ENCODE results near the gene HIRA.

HIRA gene

GRCh38 chr22:19349778-19350475 is 81.6 kb downstream of the HIRA start:
- Histone ChIP-seq H3K9me2 (replicated peaks; ENCODE audit: insufficient read depth, low read length) (no peaks in the 10 kb centered on the region), H3K36me3 (ENCODE audit: low read length) (no peaks in the 10 kb centered on the region), H3K9ac (ENCODE audit: low read length) (no peak overlapping the region), H3K79me2 (ENCODE audit: insufficient read depth, low read length) (no peaks in the 10 kb centered on the region), H3K4me3 (ENCODE audit: insufficient read depth, low read length, poor library complexity, severe bottlenecking) (no peak overlapping the region), H3K4me2 (ENCODE audit: low read depth, low read length, poor library complexity, severe bottlenecking) (no peak overlapping the region), H4K20me1 (ENCODE audit: low read depth, low read length) (no peaks in the 10 kb centered on the region), H2AFZ (ENCODE audit: low read depth, low read length, severe bottlenecking) (no peak overlapping the region), H3K9me3 (ENCODE audit: insufficient read depth, low read length) (no peaks in the 10 kb centered on the region), H3K27ac (ENCODE audit: low read depth, low read length) (no peak overlapping the region), H3F3A (ENCODE audit: insufficient read depth) (no peaks in the 10 kb centered on the region), H3K27me3 (ENCODE audit: low read length) (no peaks in the 10 kb centered on the region)
- TF ChIP-seq EZH2phosphoT487 (conservative IDR thresholded peaks at IDR 0.05; ENCODE audit: low read length), result no peak
- TF ChIP-seq CTCF (IDR thresholded peaks at IDR 0.05; ENCODE audit: insufficient read depth, low read length, poor library complexity, severe bottlenecking), result no peak

GRCh38 chr22:19346677-19347265 is 84.8 kb downstream of the HIRA start:
- Histone ChIP-seq H3K27ac (ENCODE audit: low read depth, low read length) (no peak overlapping the region), H3F3A (ENCODE audit: insufficient read depth) (no peaks in the 10 kb centered on the region), H4K20me1 (ENCODE audit: low read depth, low read length) (no peaks in the 10 kb centered on the region), H3K79me2 (ENCODE audit: insufficient read depth, low read length) (no peaks in the 10 kb centered on the region), H3K36me3 (ENCODE audit: low read length) (no peaks in the 10 kb centered on the region), H3K27me3 (ENCODE audit: low read length) (no peaks in the 10 kb centered on the region), H3K9ac (ENCODE audit: low read length) (no peak overlapping the region), H3K9me2 (replicated peaks; ENCODE audit: insufficient read depth, low read length) (no peaks in the 10 kb centered on the region), H3K4me2 (ENCODE audit: low read depth, low read length, poor library complexity, severe bottlenecking) (no peak overlapping the region), H3K9me3 (ENCODE audit: insufficient read depth, low read length) (no peaks in the 10 kb centered on the region), H2AFZ (ENCODE audit: low read depth, low read length, severe bottlenecking) (no peak overlapping the region), H3K4me3 (ENCODE audit: insufficient read depth, low read length, poor library complexity, severe bottlenecking) (no peak overlapping the region)
- TF ChIP-seq CTCF (IDR thresholded peaks at IDR 0.05; ENCODE audit: insufficient read depth, low read length, poor library complexity, severe bottlenecking) (no peak), EZH2phosphoT487 (conservative IDR thresholded peaks at IDR 0.05; ENCODE audit: low read length) (no peak)

GRCh38 chr22:19344420-19344819 is 87.1 kb downstream of the HIRA start:
- Histone ChIP-seq H2AFZ (ENCODE audit: low read depth, low read length, severe bottlenecking) (no peak overlapping the region), H3K4me3 (ENCODE audit: insufficient read depth, low read length, poor library complexity, severe bottlenecking) (no peak overlapping the region), H3K27me3 (ENCODE audit: low read length) (no peaks in the 10 kb centered on the region), H4K20me1 (ENCODE audit: low read depth, low read length) (no peaks in the 10 kb centered on the region), H3K27ac (ENCODE audit: low read depth, low read length) (no peak overlapping the region), H3K9me3 (ENCODE audit: insufficient read depth, low read length) (no peaks in the 10 kb centered on the region), H3K36me3 (ENCODE audit: low read length) (no peaks in the 10 kb centered on the region), H3K9ac (ENCODE audit: low read length) (no peak overlapping the region), H3K79me2 (ENCODE audit: insufficient read depth, low read length) (no peaks in the 10 kb centered on the region), H3K9me2 (replicated peaks; ENCODE audit: insufficient read depth, low read length) (no peaks in the 10 kb centered on the region), H3F3A (ENCODE audit: insufficient read depth) (no peaks in the 10 kb centered on the region), H3K4me2 (ENCODE audit: low read depth, low read length, poor library complexity, severe bottlenecking) (no peak overlapping the region)
- TF ChIP-seq EZH2phosphoT487 (conservative IDR thresholded peaks at IDR 0.05; ENCODE audit: low read length) (no peak), CTCF (IDR thresholded peaks at IDR 0.05; ENCODE audit: insufficient read depth, low read length, poor library complexity, severe bottlenecking) (no peak)
